ENCODE results near the gene OVCH1.
A peak's percentile ranks its signal among the peaks of the same experiment; 100 is the strongest.
"Not testable (repeated sequence)": the region's sequence is repeated elsewhere in the genome, so short reads cannot be mapped to it uniquely, and the experiment has no call there.

Gene OVCH1

DNA sequence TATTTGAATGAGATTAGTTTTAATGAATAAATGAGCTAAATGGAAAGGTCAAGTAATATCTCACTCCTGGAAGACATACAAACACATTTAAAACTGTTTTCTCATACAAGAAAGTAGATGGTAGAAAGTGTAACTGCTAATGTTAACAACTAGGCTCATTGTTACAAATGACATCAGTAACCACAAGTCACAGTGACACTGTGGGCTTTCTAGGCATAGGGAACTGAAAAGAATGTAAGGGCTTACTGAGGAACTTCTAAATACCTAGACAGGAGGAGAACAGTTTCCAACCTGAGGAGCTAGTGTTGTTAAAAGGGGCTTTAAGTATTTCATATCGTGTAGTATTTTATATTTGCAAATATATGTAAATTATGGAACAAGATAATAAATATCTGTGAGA is 99.0 kb downstream of the OVCH1 start:
- DNase-seq, result no peak

DNA sequence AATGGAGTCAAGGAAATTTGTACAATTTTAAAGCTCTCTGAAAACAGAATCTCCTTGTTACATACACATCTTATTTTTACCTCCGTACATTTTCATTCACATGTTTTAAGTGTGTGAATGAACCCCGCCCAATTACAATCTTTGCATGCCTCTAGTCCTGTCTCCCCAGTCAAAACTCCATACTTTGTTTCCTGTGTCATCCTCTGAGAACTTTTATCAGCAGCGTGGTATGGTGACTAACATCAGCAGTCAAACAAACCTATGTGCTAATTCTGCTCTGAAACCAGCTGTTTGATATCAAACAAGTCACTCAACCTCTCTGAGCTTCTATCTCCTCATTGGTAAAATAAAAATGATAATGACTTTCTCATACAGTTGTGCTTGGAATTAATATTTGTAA is 100.7 kb downstream of the OVCH1 start:
- DNase-seq, result no peak

DNA sequence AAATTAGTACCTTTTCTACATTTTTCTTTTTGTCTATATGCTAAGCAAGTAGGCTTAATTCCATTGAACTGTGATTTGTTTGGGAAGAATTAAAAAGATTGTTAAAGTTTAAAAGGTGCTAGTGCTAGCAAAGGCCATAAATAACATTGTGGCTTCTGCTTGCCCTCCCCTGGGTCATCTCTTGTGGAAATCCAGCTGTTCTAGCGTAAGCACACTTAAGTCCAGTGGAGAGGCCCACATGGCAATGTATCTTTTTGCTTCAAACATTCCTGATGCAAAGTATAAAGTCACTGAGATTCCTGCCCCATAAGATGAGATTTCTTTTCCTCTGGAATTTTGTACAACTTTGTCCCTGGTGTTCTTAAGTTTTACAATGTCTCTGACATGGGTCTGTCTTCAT is 102.1 kb downstream of the OVCH1 start:
- DNase-seq, result no peak

DNA sequence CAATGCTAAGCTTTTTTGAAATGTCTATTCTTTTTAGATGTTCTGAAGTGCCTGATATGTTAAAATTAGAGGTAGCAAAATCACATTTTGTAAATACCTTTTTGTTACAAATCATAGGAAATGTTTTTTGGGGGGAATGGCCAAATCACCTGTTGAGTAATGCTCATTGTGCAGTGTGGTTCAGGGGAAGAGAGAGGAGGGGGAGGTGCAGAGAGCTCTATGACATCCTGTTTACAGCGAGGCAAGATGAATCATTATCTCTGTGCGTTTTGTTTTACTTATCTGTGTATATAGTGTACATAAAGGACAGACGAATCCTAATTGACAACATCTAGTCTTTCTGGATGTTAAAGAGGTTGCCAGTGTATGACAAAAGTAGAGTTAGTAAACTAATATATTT is 107.1 kb downstream of the OVCH1 start:
- not testable (repeated sequence) for DNase-seq

DNA sequence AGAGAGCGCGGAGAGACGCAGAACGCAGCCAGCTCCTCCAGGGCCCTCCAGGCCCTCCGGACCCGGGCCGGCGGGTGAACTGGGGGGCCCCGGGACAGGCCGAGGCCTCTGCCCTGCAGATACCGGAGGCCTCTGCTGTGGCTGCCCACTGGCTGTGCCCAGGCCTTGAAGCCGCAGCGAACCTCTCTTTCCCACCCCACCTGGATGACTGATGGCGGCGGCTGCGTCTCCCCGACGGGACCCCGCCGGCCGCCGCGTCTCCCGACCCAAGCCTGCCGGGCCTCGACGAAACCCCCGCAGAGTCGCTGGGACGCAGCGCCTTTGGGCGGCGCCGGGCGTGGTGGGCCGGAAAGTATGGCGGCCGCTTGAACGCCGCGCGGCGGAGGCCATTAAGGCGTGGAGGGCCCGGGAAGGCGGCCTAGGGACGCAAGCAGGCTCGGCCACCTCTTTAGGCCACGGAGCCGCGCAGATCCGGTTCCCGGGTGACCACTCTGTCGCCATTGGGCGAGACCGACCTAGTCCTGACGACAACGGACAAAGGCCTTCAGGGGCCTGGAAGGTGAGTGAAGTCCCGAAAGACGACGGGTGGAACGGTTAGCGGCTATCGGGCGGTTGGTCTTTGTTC is 108.1 kb downstream of the OVCH1 start:
- DNase-seq, result no peak

DNA sequence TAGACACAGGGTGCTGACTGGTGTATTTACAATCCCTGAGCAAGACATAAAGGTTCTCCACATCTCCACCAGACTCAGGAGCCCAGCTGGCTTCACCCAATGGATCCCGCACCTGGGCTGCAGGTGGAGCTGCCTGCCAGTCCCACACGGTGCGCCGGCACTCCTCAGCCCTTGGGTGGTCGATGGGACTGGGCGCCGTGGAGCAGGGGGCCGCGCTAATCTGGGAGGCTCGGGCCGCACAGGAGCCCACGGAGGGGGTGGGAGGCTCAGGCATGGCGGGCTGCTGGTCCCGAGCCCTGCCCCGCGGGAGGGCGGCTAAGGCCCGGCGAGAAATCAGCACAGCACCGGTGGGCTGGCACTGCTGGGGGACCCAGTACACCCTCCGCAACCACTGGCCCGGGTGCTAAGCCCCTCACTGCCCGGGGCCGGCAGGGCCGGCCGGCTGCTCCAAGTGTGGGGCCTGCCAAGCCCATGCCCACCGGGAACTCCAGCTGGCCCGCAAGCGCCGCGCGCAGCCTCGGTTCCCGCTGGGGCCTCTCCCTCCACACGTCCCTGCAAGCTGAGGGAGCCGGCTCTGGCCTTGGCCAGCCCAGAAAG is 111.3 kb downstream of the OVCH1 start:
- not testable (repeated sequence) for DNase-seq

DNA sequence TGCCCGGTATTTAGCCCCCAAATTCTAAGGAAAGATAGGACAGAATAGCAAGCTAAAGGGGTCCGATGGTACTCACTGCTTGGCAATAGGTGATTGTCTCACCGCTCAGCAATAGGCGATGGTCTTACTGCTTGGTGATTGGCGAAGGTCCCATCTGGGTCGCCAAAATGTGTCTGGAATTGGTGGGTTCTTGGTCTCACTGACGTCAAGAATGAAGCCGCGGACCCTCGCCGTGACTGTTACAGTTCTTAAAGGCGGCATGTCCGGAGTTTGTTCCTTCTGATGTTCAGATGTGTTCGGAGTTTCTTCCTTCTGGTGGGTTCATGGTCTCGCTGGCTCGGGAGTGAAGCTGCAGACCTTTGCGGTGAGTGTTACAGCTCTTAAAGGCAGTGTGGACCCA is 112.3 kb downstream of the OVCH1 start:
- not testable (repeated sequence) for DNase-seq

DNA sequence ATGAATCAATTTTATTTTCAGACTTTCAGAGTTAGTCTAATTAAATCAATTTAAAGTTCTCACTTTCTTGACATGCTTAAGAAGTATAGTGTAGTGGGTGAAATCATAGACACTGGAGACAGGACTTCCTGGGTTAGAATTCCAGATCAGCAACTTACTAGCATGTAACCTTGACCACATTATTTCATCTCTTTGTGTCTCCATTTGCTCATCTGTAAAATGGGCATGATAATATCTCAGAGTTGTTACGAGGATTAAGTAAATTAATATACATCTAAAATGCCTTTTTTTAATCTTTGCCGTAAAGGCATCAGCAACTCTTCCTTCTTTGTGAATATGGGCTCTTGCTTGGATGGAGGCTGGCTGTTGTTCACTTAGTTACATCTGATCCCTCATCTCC is 115.2 kb downstream of the OVCH1 start:
- DNase-seq, result no peak

DNA sequence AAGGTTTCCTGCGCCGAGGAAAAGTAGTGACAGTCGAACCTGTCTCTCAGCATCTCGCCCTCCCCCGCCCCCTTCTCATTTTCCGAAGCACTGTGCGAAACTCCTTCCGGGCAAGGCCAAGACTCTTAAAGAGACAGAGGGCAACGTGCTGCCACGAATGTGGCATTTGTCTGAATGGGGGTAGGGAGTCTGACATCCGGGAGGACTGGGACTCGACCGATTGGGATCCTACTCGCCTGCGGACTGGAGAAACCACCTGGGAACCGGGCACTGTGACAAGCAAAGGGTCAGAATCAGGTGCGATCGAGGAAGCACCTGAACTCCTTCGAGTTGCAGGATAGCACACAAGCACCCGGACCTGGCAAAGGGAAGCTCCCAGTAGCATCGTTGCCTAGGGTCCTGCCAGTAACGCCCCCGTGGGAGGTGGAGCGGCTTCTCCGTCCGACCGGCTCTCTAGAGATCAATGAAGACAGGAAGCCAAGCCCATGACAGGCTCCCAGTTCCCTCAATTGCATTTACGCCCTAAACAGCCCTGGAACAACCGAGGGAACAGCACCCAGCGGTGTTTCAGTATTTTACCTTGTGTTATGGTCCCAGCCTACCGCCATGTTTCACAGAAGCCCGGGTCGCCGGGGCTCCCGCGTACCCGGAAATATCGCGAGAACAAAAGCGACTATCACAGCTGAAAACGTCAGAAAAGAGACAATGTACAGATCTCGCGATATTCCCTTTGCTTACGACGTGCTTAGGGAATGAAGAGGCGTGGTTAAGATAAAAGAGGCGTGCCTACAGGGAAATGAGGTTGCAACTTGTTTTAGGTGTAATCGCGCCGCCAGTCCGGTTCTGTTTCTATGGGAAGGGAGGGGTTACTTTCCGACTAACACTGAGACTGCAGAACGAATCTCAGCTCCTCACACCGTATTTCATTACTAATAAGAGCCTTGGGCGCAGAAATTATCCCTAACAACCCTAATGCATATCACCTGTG is 116.7 kb downstream of the OVCH1 start, which contains the start of gene ERGIC2:
Gene ERGIC2 (minus strand): TSS at position 637 of the 988 bp plus-strand sequence. CDS start 9,539 bp downstream, outside the sequence.
- DNase-seq, result peak; percentile 98

All from NCI-H446 treated with DMSO at 0.1 percent for 48 hours (cell line).